Measurements from ENCODE around the gene FCN1.

Gene FCN1

GRCh38 chr9:134942011-134942787 is 24.5 kb upstream of the FCN1 start:
- DNase-seq (ENCODE audit: low spot score) = no peak
- TF ChIP-seq CTCF (IDR thresholded peaks at IDR 0.05; ENCODE audit: extremely low read depth, missing control alignments) = no peak

- no peak for DNase-seq (ENCODE audit: low spot score)
- no peak for TF ChIP-seq CTCF (IDR thresholded peaks at IDR 0.05; ENCODE audit: extremely low read depth, missing control alignments)
Measured at GRCh38 chr9:134940236-134941208, 22.8 kb upstream of the FCN1 start.

GRCh38 chr9:134939836-134940235 is 22.1 kb upstream of the FCN1 start:
- DNase-seq (ENCODE audit: low spot score) = no peak
- TF ChIP-seq CTCF (IDR thresholded peaks at IDR 0.05; ENCODE audit: extremely low read depth, missing control alignments) = no peak

- no peak for DNase-seq (ENCODE audit: low spot score)
- TF ChIP-seq CTCF (IDR thresholded peaks at IDR 0.05; ENCODE audit: extremely low read depth, missing control alignments) = no peak
Measured at GRCh38 chr9:134939080-134939733, 21.5 kb upstream of the FCN1 start.

GRCh38 chr9:134938346-134939079 is 20.8 kb upstream of the FCN1 start:
- DNase-seq (ENCODE audit: low spot score) = no peak
- no peak for TF ChIP-seq CTCF (IDR thresholded peaks at IDR 0.05; ENCODE audit: extremely low read depth, missing control alignments)

- TF ChIP-seq CTCF (IDR thresholded peaks at IDR 0.05; ENCODE audit: extremely low read depth, missing control alignments) = no peak
Measured at GRCh38 chr9:134937566-134938345, 20.0 kb upstream of the FCN1 start.

More at GRCh38 chr9:134937566-134938345, 20.0 kb upstream of the FCN1 start:
- no peak for DNase-seq (ENCODE audit: low spot score)
